ENCODE results near the gene FN3KRP.

GRCh38 chr17:82704886-82705285, 11.6 kb upstream of the FN3KRP start:
- TF ChIP-seq, protein P1, sequence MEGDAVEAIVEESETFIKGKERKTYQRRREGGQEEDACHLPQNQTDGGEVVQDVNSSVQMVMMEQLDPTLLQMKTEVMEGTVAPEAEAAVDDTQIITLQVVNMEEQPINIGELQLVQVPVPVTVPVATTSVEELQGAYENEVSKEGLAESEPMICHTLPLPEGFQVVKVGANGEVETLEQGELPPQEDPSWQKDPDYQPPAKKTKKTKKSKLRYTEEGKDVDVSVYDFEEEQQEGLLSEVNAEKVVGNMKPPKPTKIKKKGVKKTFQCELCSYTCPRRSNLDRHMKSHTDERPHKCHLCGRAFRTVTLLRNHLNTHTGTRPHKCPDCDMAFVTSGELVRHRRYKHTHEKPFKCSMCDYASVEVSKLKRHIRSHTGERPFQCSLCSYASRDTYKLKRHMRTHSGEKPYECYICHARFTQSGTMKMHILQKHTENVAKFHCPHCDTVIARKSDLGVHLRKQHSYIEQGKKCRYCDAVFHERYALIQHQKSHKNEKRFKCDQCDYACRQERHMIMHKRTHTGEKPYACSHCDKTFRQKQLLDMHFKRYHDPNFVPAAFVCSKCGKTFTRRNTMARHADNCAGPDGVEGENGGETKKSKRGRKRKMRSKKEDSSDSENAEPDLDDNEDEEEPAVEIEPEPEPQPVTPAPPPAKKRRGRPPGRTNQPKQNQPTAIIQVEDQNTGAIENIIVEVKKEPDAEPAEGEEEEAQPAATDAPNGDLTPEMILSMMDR (IDR thresholded peaks at IDR 0.05; ENCODE audit: low read depth, low read length), result no peak
- no peak for TF ChIP-seq EZH2phosphoT487 (IDR thresholded peaks at IDR 0.05; ENCODE audit: low read depth)

Data from OCI-LY3 (cell line).